Lung (tissue), 12 donors: ENCODE data around the gene FBXO31. TPM values are rescaled to one million over a fixed set of nuclear protein-coding genes. Genes with fewer than 3 reads are reported as not detected.

Source experiments
- ATAC-seq: fragments of 200-7000 bp; cut with Tn5 transposase; one replicate; pipeline ENCODE4 v1.9.1; 2020; ENCODE audit warnings: moderate number of reproducible peaks; ENCODE audit not compliant: insufficient read depth, low FRiP score
- DNase-seq, 3 donors: peaks; one replicate each; pipeline ENCODE4 v3.0.0-alpha.2; 2013 to 2017
- H3K27ac ChIP-seq, 2 donors: one replicate each; pipeline ENCODE4 v1.5.1; 2013; ENCODE audit warnings: mild to moderate bottlenecking in 2 of 2, moderate library complexity in 2 of 2, control low read depth in 1 of 2, inconsistent platforms in 1 of 2, low read depth in 1 of 2, low read length in 1 of 2
- H3K27me3 ChIP-seq, 3 donors: one replicate each; pipeline ENCODE4 v1.5.1; 2013; ENCODE audit warnings: low read length in 2 of 3; ENCODE audit not compliant: control insufficient read depth in 3 of 3, insufficient read depth in 3 of 3
- H3K36me3 ChIP-seq, 4 donors: one replicate each; pipeline ENCODE4 v1.5.1; 2013; ENCODE audit warnings: low read length in 4 of 4, mild to moderate bottlenecking in 1 of 4, moderate library complexity in 1 of 4; ENCODE audit not compliant: control insufficient read depth in 4 of 4, insufficient read depth in 4 of 4
- H3K4me1 ChIP-seq, 5 donors: one replicate each; pipeline ENCODE4 v1.5.1; 2013; ENCODE audit warnings: low read length in 5 of 5, mild to moderate bottlenecking in 2 of 5, moderate library complexity in 1 of 5; ENCODE audit not compliant: control insufficient read depth in 5 of 5, insufficient read depth in 5 of 5
- H3K4me3 ChIP-seq: one replicate; pipeline ENCODE4 v1.5.1; 2013; ENCODE audit warnings: mild to moderate bottlenecking, control low read depth, moderate library complexity
- H3K9ac ChIP-seq, 2 donors: one replicate each; pipeline ENCODE4 v1.5.1; 2013; ENCODE audit warnings: low read length in 2 of 2, control low read depth in 1 of 2; ENCODE audit not compliant: insufficient read depth in 1 of 2
- H3K9me3 ChIP-seq, 4 donors: one replicate each; pipeline ENCODE4 v1.5.1; 2013; ENCODE audit warnings: low read length in 3 of 4, mild to moderate bottlenecking in 1 of 4, moderate library complexity in 1 of 4; ENCODE audit not compliant: control insufficient read depth in 4 of 4, insufficient read depth in 3 of 4
- WGBS, 2 donors: extraction: QIAGEN DNeasy Blood & Tissue Kit; methylation state at CpG; one replicate each; pipeline ENCODE4 v1.1.7; 2013; 5-methylcytosine and 5-hydroxymethylcytosine counted together
- polyA plus RNA-seq, 2 donors: library from polyadenylated mRNA; stranded (reverse); fragments of 200-250 nt; gene quantifications; one replicate each; pipeline ENCODE4 v1.2.1, GENCODE V29; 2013
- total RNA-seq, 2 donors: library from RNA; depleted of rRNA in 1 of 2; stranded (reverse); fragments of >200 nt in 1 of 2; gene quantifications; one replicate each; pipeline ENCODE4 v1.2.1, GENCODE V29; 2014 to 2021
- TF ChIP-seq, protein P1 (sequence below): IDR thresholded peaks from 2 replicates; pipeline ENCODE4 v1.5.1; 2012; ENCODE audit warnings: mild to moderate bottlenecking; ENCODE audit errors: control extremely low read depth, extremely low read depth
- donor health status: control.
- donor health status: control.
- donor health status: Bipolar disorder and iron deficiency.
- donor health status: healthy.
- donor health status: DM: yes; HTN: yes; CAD: no.

FBXO31 gene
- total and polyA plus RNA-seq, 4 donors: 10.1 to 35.1 (median 23.2) TPM

DNA sequence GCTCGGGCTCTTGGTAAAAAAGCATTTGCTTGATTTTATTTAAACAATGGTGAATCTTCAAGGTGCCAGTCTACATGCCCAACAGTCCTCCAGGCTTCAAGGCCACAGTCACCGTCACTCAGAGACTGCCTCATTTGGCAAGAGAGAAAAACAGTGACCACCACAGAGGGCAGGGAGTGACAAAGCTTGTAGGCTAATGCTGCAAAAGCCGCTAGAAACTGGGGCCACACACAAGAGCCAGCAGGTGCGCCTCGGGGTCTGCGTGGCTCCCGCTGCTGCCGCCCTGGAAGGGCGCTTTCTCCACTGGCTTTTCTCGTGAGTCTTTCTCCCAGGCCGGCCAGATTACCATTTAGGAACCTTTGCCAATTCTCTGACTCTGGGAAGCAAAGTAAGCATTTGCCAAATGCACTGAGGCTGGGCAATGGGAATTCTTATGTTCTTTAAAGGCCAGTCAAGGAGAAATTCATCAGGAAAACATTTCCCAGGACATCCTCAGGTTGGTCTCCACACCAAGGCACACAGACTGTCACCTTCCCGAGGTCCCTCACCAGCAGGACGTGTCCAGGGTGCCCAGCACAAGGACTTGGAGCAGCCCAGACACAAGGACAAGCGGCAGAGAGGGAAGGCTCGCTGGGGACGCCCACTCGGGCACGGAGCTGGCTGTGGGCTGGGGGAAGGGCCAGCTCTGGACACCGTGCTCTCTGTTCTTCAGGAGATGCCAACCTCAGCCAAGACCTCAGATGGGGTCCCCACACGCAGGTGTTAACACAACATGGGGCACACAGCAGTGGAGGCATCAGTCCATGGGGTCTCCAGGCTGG lies 53.9 kb downstream of the FBXO31 start:
- Histone ChIP-seq H3K9ac (no peak overlapping the region), H3K36me3 (peaks cover 0 to 53% (median 10%) of the 10 kb centered on the region in 4 donors), H3K4me1 (peaks cover 0 to 10% (median 2%) of the 10 kb centered on the region in 5 donors), H3K27me3 (no peaks in the 10 kb centered on the region), H3K4me3 (no peak overlapping the region), H3K27ac (no peak overlapping the region), H3K9me3 (no peaks in the 10 kb centered on the region)
- no peak for ATAC-seq
- TF ChIP-seq, protein P1, sequence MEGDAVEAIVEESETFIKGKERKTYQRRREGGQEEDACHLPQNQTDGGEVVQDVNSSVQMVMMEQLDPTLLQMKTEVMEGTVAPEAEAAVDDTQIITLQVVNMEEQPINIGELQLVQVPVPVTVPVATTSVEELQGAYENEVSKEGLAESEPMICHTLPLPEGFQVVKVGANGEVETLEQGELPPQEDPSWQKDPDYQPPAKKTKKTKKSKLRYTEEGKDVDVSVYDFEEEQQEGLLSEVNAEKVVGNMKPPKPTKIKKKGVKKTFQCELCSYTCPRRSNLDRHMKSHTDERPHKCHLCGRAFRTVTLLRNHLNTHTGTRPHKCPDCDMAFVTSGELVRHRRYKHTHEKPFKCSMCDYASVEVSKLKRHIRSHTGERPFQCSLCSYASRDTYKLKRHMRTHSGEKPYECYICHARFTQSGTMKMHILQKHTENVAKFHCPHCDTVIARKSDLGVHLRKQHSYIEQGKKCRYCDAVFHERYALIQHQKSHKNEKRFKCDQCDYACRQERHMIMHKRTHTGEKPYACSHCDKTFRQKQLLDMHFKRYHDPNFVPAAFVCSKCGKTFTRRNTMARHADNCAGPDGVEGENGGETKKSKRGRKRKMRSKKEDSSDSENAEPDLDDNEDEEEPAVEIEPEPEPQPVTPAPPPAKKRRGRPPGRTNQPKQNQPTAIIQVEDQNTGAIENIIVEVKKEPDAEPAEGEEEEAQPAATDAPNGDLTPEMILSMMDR: no peak
- 95 to 97% methylated on average over 20 of the region's 20 CpGs for WGBS, 2 donors
- DNase-seq: no peak

DNA sequence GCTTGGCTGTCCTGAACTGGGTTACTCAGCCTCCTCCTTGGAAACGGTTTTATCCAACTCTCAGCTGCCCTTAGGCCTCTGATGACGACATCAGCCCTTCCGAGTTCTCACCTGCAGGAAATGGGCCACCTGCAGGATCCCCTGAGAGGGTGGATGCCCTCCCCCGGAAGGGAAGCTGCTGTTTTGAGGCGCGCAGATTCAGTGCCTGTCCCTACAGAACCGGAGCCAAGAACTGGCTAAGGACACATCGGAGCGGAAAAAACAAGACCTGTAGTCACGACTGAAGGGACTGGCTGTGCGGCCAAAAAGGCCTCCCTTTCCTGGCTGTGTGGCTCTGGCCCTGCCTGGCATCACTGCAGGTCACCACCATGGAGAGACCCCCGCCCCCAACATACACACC lies 54.7 kb downstream of the FBXO31 start:
- peaks cover 0 to 13% (median 4%) of the 10 kb centered on the region in 5 donors for H3K4me1 ChIP-seq
- no peak for ATAC-seq
- no peaks in the 10 kb centered on the region for H3K27me3 ChIP-seq
- no peaks in the 10 kb centered on the region for H3K9me3 ChIP-seq
- 86 to 89% methylated on average over 12 of the region's 12 CpGs for WGBS, 2 donors
- no peak for DNase-seq
- H3K27ac ChIP-seq: no peak overlapping the region
- TF ChIP-seq, protein P1: no peak
- H3K36me3 ChIP-seq: peaks cover 0 to 46% (median 6%) of the 10 kb centered on the region in 4 donors
- no peak overlapping the region for H3K4me3 ChIP-seq
- no peak overlapping the region for H3K9ac ChIP-seq

DNA sequence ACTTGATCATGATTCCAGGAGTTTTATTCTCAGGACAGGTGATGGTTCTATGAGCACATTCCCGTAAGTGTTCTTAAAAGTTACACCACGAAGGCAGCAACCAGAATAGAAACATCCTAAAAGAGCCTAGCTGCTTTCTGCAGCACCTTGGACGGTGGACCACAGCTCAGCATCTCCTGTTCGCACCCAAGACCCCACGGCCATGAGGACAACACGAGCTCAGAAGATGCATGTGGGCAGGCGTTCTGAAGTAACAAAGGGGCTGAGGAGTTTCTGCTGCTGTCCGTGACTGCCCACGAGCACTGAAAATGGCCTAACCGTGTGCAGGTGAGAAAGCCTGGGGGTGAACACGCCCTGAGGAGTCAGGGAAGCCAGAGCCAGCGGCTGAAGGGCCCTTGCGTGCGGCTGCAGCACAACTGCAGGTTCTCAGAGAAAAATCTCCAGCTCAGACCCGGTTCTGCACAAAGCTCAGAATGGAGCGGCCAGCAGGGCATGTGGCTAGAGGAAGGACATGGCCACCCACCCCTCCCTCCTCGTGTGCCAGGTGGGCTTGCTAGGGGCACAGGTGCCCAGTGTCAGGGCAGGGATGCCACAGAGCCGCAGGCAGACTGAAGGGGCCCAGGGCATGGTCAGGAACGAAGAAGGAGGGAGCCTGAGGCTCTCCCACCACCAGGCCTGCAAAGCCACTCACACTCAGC lies 55.6 kb downstream of the FBXO31 start:
- Histone ChIP-seq H3K4me1 (peaks cover 0 to 13% (median 4%) of the 10 kb centered on the region in 5 donors), H3K4me3 (no peak overlapping the region), H3K27me3 (no peaks in the 10 kb centered on the region), H3K9ac (no peak overlapping the region), H3K9me3 (no peaks in the 10 kb centered on the region), H3K36me3 (peaks cover 0 to 39% (median 6%) of the 10 kb centered on the region in 4 donors), H3K27ac (no peak overlapping the region)
- ATAC-seq (no peak), DNase-seq (no peak)
- WGBS, 2 donors: 90 to 93% methylated on average over 19 of the region's 19 CpGs
- TF ChIP-seq, protein P1: no peak
